Measurements from ENCODE around the gene VAPB.

- TF ChIP-seq CTCF (IDR thresholded peaks at IDR 0.05), result no peak
- no peak for TF ChIP-seq POLR2AphosphoS5 (IDR thresholded peaks at IDR 0.05)
- TF ChIP-seq POLR2A (IDR thresholded peaks at IDR 0.05), result no peak
- TF ChIP-seq EP300 (IDR thresholded peaks at IDR 0.05), result no peak
These were observed 914 bp upstream of the VAPB start for GRCh38 chr20:58388028-58388601.
